H1 (cell line): Measurements from ENCODE around the gene TCEANC. TPM values are rescaled to one million over a fixed set of nuclear protein-coding genes. Genes with fewer than 3 reads are reported as not detected.

ENCODE experiments used
- BCL11A ChIP-seq, 2 experiments: IDR thresholded peaks; one replicate each; pipeline ENCODE4 v1.6.1; 2011; ENCODE audit warnings: low read depth in 2 of 2, low read length in 2 of 2, mild to moderate bottlenecking in 2 of 2
- CHD7 ChIP-seq: fragments of 300-600 bp; sonication (generic); IDR thresholded peaks from 2 replicates; pipeline ENCODE4 v1.7.1; 2012; ENCODE audit warnings: low read length, moderate library complexity, mild to moderate bottlenecking, inconsistent platforms; ENCODE audit not compliant: insufficient replicate concordance
- GABPA ChIP-seq: IDR thresholded peaks from 2 replicates; pipeline ENCODE4 v1.6.1; 2011; ENCODE audit warnings: mild to moderate bottlenecking, low read length, moderate library complexity, borderline replicate concordance; ENCODE audit not compliant: insufficient read depth
- GTF2F1 ChIP-seq: IDR thresholded peaks from 2 replicates; pipeline ENCODE4 v1.6.1; 2012; ENCODE audit warnings: low read depth, low read length, improper control_type of control experiment, borderline replicate concordance
- MAX ChIP-seq: IDR thresholded peaks from 2 replicates; pipeline ENCODE4 v1.6.1; 2012; ENCODE audit warnings: inconsistent platforms
- PHF8 ChIP-seq: fragments of 200-600 bp; sonication (generic); conservative IDR thresholded peaks from 2 replicates; pipeline ENCODE4 v1.7.1; 2012; ENCODE audit warnings: low read depth, mild to moderate bottlenecking, inconsistent platforms, low read length, moderate library complexity
- SAP30 ChIP-seq: fragments of 300-600 bp; sonication (generic); IDR thresholded peaks from 2 replicates; pipeline ENCODE4 v1.7.1; 2012; ENCODE audit warnings: low read length, moderate library complexity, mild to moderate bottlenecking, inconsistent platforms; ENCODE audit not compliant: insufficient read depth, insufficient replicate concordance
- SP2 ChIP-seq: IDR thresholded peaks from 2 replicates; pipeline ENCODE4 v1.6.1; 2012; ENCODE audit warnings: mild to moderate bottlenecking, low read length, inconsistent platforms
- polyA plus RNA-seq, 7 experiments: library from polyadenylated mRNA; depleted of rRNA in 3 of 7; stranded (reverse) in 5 of 7; unstranded in 2 of 7; fragments of >200 nt in 5 of 7; fragments of 200-250 nt in 2 of 7; gene quantifications; 1 replicate in 5 of 7; 2 replicates in 1 of 7; 4 replicates in 1 of 7; pipeline versions ENCODE4 v1.2.1 to v1.2.3, GENCODE V29; 2011 to 2013; ENCODE audit warnings: missing spikeins in 2 of 7, mixed read lengths in 2 of 7
- total RNA-seq: library from RNA; stranded (reverse); fragmentation: NEBNext Ultra II Directional; extraction: Animal tissue kit (Norgen Biotek cat#: 25700); gene quantifications from 2 replicates; pipeline ENCODE4 v1.2.1, GENCODE V29; 2021

TCEANC gene
- total and polyA plus RNA-seq, 2 of the 8 experiments (the other 6 are each of a cell fraction or from before 2014, with no cell fraction given) = 0.88 to 2.0 TPM

- TF ChIP-seq CHD7 (no peak), MAX (no peak), BCL11A (IDR thresholded peaks at IDR 0.05; ENCODE audit: low read depth in 2 of 2, low read length in 2 of 2) (no peak), GTF2F1 (no peak), PHF8 (no peak), GABPA (no peak), SP2 (no peak), SAP30 (no peak)
- TF ChIP-seq, all 59 proteins: peak for 0
Measured at GRCh38 chrX:13681595-13681994, 28.7 kb downstream of the TCEANC start (continued).
